Activated CD8-positive, alpha-beta T cell treated with anti-CD3 and anti-CD28 coated beads for 36 hours (primary cell): ENCODE results near the gene XXYLT1. TPM values are rescaled to one million over a fixed set of nuclear protein-coding genes. Genes with fewer than 3 reads are reported as not detected.

Source experiments
- ATAC-seq: fragments of 200-7000 bp; cut with Tn5 transposase; one replicate; pipeline ENCODE4 v1.10.0; 2021; ENCODE audit warnings: mild to moderate bottlenecking, moderate library complexity
- CTCF ChIA-PET: fragments of 350-600 bp; sonication (Branson Sonifier 250); formaldehyde crosslinking; loops from one replicate; lab custom pipeline; 2021; ENCODE audit warnings: antibody characterized with exemption; lab: Charles Lee
- POLR2A ChIA-PET: fragments of 350-600 bp; sonication (Branson Sonifier 250); formaldehyde crosslinking; loops from one replicate; lab custom pipeline; 2021; ENCODE audit warnings: antibody characterized with exemption; lab: Charles Lee
- DNase-seq: peaks from one replicate; pipeline ENCODE4 v3.0.0-alpha.2; 2020
- H3K27ac Mint-ChIP-seq: one replicate; pipeline ENCODE4 v1.8.0; 2021; ENCODE audit warnings: mild to moderate bottlenecking, mixed read lengths
- H3K27me3 Mint-ChIP-seq: one replicate; pipeline ENCODE4 v1.8.0; 2021; ENCODE audit warnings: mixed read lengths
- H3K36me3 Mint-ChIP-seq: one replicate; pipeline ENCODE4 v1.8.0; 2021; ENCODE audit warnings: low read depth, mixed read lengths
- H3K4me1 Mint-ChIP-seq: one replicate; pipeline ENCODE4 v1.8.0; 2021; ENCODE audit warnings: low read depth, mixed read lengths
- H3K4me3 Mint-ChIP-seq: one replicate; pipeline ENCODE4 v1.8.0; 2021; ENCODE audit warnings: mild to moderate bottlenecking, moderate library complexity, mixed read lengths
- H3K9me3 Mint-ChIP-seq: one replicate; pipeline ENCODE4 v1.8.0; 2021; ENCODE audit warnings: mixed read lengths
- intact Hi-C: fragments of 100-400 bp; cut with micrococcal nuclease; formaldehyde crosslinking; loops from one replicate; pipeline ENCODE4 v1.10.0; 2022
- total RNA-seq, 2 experiments: library from RNA; stranded (reverse); gene quantifications; one replicate each; pipeline ENCODE4 v1.2.3, GENCODE V29; 2021
- TF ChIP-seq, protein P1 (sequence below): fragments of 200-600 bp; IDR thresholded peaks from one replicate; pipeline ENCODE4 v1.8.0; 2022; ENCODE audit warnings: antibody characterized with exemption, mild to moderate bottlenecking

Gene XXYLT1
- total RNA-seq, 2 experiments from 2014 or later = 8.4 to 9.6 TPM

DNA sequence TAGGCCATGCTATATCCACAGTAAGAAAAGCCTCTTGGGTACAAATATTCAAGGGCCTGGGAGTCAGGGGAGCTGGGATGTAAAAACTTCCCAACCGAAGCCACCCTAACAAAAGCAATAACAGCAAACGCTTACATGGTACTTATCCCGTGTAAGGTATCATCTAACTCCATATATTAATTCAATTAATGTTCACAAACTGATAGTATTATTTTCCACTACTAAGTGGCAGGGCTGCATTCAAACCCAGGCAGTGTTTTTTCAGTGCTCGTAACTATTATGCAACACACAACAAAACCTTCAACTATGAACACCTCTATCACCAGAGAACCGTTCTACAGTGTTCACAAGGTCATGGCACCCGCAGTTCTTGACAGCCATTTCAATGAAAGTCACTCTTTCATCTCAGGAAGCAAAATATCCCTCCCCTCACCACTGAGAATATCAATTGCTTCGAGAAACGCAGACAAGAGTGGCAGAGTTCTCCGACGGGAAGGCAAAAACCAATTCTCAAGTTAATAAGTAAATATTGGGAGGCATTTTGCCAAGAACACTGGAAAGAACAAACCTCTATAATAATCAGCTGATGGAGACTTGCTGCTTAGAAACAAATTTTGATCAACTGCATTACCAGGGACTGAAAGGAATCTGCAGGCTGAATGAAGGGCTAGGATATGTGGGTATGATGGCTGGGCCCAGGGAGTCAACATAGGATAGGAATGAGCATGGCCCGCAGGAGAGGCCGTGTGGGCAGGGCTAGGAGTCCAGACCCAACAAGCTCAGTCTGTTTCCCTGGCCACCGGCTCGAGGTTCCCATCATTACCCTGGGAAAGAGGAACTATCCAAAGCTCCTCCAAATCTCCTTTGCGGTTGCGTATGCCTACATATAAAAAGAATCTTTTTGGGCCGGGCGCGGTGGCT is 72.3 kb downstream of the XXYLT1 start:
- Mint-ChIP-seq H3K4me1 (peaks cover 30% of the 10 kb centered on the region), H3K4me3 (no peak overlapping the region), H3K9me3 (no peaks in the 10 kb centered on the region), H3K27ac (no peak overlapping the region), H3K36me3 (no peaks in the 10 kb centered on the region), H3K27me3 (no peaks in the 10 kb centered on the region)
- ChIA-PET CTCF (no interaction called here), POLR2A (no interaction called here)
- ATAC-seq (no peak), DNase-seq (no peak)
- TF ChIP-seq, protein P1, sequence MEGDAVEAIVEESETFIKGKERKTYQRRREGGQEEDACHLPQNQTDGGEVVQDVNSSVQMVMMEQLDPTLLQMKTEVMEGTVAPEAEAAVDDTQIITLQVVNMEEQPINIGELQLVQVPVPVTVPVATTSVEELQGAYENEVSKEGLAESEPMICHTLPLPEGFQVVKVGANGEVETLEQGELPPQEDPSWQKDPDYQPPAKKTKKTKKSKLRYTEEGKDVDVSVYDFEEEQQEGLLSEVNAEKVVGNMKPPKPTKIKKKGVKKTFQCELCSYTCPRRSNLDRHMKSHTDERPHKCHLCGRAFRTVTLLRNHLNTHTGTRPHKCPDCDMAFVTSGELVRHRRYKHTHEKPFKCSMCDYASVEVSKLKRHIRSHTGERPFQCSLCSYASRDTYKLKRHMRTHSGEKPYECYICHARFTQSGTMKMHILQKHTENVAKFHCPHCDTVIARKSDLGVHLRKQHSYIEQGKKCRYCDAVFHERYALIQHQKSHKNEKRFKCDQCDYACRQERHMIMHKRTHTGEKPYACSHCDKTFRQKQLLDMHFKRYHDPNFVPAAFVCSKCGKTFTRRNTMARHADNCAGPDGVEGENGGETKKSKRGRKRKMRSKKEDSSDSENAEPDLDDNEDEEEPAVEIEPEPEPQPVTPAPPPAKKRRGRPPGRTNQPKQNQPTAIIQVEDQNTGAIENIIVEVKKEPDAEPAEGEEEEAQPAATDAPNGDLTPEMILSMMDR = no peak
- intact Hi-C loops = no loop called here

DNA sequence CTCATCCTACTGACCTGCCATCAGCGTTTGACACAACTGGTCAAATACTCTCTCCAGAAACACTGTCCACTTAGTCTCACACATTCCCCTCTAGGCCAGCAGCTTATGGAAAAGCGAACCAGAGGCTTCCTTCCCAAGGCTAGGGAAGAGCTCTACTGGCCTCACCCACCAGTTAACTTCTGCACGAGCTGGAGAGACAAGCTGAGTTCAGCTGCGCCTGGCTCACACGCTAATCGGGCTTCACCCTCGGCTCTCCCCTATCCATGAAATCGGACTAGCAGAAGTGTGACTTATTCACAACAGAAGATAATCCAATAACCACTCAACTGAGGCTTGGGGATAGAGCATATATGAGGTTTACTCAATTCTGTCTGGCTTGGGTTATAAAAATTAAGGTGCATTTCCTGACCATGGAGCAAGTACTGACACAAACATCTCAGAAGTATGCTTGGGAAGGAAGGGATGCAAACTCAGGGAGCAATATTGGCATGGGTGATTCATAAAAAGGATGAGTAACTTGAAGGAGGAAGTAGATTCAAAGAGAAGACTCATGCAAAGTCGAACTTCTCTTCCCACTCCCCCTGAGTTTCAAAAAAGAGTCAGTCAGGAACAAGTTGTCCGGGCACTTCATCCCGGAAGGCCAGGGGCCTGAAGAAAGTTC is 73.1 kb downstream of the XXYLT1 start:
- CTCF ChIA-PET = no interaction called here
- H3K27ac Mint-ChIP-seq = no peak overlapping the region
- no peaks in the 10 kb centered on the region for H3K36me3 Mint-ChIP-seq
- no peak overlapping the region for H3K4me3 Mint-ChIP-seq
- intact Hi-C loops = no loop called here
- H3K9me3 Mint-ChIP-seq = no peaks in the 10 kb centered on the region
- H3K4me1 Mint-ChIP-seq = peaks cover 27% of the 10 kb centered on the region
- H3K27me3 Mint-ChIP-seq = no peaks in the 10 kb centered on the region
- DNase-seq = no peak
- POLR2A ChIA-PET = interaction anchor here (0.6 to 1.0 kb wide), 2 partner anchors 83 to 429 kb away, joined by 3 to 5 read pairs; no protein-coding TSS in a partner anchor
- no peak for ATAC-seq
- TF ChIP-seq, protein P1 = no peak

DNA sequence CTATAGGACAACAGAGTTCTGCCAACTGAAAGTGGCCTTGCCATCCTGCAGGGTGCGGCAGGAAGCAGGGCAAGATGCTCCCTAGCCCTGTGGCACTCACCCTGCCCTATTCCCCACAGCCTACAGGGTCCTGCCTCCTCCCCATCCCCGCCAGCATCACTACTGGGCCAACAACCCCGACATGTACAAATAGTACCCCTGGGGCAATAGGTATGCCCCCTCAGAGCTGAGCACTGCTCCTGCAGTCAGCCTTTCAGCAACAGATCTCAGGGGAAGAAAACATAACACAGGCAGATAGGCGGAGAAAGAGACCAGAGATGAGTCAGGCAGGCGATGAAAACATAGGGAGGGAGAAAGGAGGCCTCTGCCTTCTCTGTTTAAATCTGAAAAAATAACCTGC is 74.7 kb downstream of the XXYLT1 start:
- no peak overlapping the region for H3K27ac Mint-ChIP-seq
- ChIA-PET CTCF (no interaction called here), POLR2A (no interaction called here)
- no peak for DNase-seq
- TF ChIP-seq, protein P1 = no peak
- H3K4me3 Mint-ChIP-seq = no peak overlapping the region
- peaks cover 6% of the 10 kb centered on the region for H3K9me3 Mint-ChIP-seq
- peaks cover 27% of the 10 kb centered on the region for H3K4me1 Mint-ChIP-seq
- no peaks in the 10 kb centered on the region for H3K27me3 Mint-ChIP-seq
- H3K36me3 Mint-ChIP-seq = peaks cover 7% of the 10 kb centered on the region
- ATAC-seq = no peak
- intact Hi-C loops = no loop called here

DNA sequence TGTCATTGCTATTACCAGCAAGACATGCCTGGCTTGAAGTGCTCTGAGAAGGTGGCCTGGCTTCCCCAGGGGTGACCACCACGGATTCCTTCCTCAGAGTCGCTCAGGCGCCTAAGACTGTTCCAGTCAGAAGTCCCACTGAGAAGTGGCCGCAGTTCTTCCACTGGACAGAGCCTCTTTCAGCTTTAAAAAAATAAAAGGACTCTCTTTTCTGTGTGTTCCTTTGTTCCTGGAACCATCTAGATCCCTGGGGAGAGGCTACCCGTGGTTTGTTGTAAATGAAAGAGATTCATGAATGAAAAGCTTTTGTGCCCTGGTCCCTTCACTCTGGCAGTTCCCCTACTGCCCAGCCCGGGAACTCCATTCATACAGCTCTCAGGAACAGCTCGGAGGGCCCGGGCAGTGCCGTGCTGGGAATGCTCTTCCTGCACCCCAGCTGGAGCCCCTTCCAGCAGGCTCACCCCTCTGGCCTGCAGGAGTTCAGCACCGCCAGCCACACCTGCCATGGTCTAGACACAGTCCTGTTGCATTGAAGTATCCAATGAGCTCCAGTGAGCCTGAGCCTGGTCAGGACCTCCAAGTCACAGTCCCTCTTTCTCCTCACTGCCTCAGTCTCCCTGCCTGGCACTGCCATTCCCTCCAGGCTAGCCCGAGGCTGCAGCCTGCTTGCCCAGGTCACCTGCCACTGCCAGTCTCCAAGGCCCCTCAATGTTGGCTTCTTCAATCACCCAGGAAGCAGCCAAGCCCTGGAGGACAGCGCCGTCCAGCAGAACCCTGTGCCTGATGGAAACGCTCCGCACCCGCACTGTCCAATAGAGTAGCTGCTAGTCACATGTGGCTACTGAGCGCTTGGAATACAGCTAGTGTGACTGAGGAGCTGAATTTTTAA is 75.4 kb downstream of the XXYLT1 start:
- no peaks in the 10 kb centered on the region for H3K27me3 Mint-ChIP-seq
- H3K4me1 Mint-ChIP-seq = peaks cover 27% of the 10 kb centered on the region
- no peak for DNase-seq
- no peak overlapping the region for H3K4me3 Mint-ChIP-seq
- TF ChIP-seq, protein P1 = no peak
- intact Hi-C loops = no loop called here
- ChIA-PET POLR2A (no interaction called here), CTCF (no interaction called here)
- peaks cover 9% of the 10 kb centered on the region for H3K36me3 Mint-ChIP-seq
- peaks cover 9% of the 10 kb centered on the region for H3K9me3 Mint-ChIP-seq
- no peak for ATAC-seq
- H3K27ac Mint-ChIP-seq = no peak overlapping the region
